Colonic mucosa (tissue), 4 donors: Measurements from ENCODE around the gene YBX2. TPM values are rescaled to one million over a fixed set of nuclear protein-coding genes. Genes with fewer than 3 reads are reported as not detected.
"Not testable (repeated sequence)": the region's sequence is repeated elsewhere in the genome, so short reads cannot be mapped to it uniquely, and the experiment has no call there.

Experiments
- DNase-seq: peaks from one replicate; pipeline ENCODE4 v3.0.0-alpha.2; 2020
- H3K27ac ChIP-seq: fragments of 200-600 bp; one replicate; pipeline ENCODE4 v1.8.0; 2021
- H3K27me3 ChIP-seq: fragments of 200-600 bp; one replicate; pipeline ENCODE4 v1.8.0; 2021
- H3K36me3 ChIP-seq: fragments of 200-600 bp; one replicate; pipeline ENCODE4 v1.8.0; 2021
- H3K4me1 ChIP-seq: fragments of 200-600 bp; one replicate; pipeline ENCODE4 v1.8.0; 2021; ENCODE audit warnings: mild to moderate bottlenecking
- H3K4me3 ChIP-seq: fragments of 200-600 bp; one replicate; pipeline ENCODE4 v1.8.0; 2021
- H3K9ac ChIP-seq, 2 donors: one replicate each; pipeline ENCODE4 v1.7.0; 2013; ENCODE audit warnings: control low read depth in 2 of 2, low read depth in 2 of 2, low read length in 2 of 2
- H3K9me3 ChIP-seq: fragments of 200-600 bp; one replicate; pipeline ENCODE4 v1.8.0; 2021
- intact Hi-C: fragments of 100-400 bp; cut with DNase I; formaldehyde crosslinking; loops from one replicate; pipeline ENCODE4 v1.14.1; 2022
- total RNA-seq, 2 donors: library from RNA; stranded (reverse); fragmentation: NEBNext Ultra II Directional in 1 of 2; extraction: Animal tissue kit (Norgen Biotek cat#: 25700) in 1 of 2; gene quantifications; one replicate each; pipeline ENCODE4 v1.2.1, GENCODE V29; 2021
- TF ChIP-seq, protein P1 (sequence below): fragments of 200-600 bp; IDR thresholded peaks from one replicate; pipeline ENCODE4 v1.8.0; 2022; ENCODE audit warnings: antibody characterized with exemption, mild to moderate bottlenecking
- donor health status: healthy.
- donor health status: DM: no; HTN: no; CAD: no.
- donor health status: DM: no; HTN: no; CAD: no.

The YBX2 gene
- total RNA-seq, result 10 to 100 TPM; 22.1 to 40.4 TPM

DNA sequence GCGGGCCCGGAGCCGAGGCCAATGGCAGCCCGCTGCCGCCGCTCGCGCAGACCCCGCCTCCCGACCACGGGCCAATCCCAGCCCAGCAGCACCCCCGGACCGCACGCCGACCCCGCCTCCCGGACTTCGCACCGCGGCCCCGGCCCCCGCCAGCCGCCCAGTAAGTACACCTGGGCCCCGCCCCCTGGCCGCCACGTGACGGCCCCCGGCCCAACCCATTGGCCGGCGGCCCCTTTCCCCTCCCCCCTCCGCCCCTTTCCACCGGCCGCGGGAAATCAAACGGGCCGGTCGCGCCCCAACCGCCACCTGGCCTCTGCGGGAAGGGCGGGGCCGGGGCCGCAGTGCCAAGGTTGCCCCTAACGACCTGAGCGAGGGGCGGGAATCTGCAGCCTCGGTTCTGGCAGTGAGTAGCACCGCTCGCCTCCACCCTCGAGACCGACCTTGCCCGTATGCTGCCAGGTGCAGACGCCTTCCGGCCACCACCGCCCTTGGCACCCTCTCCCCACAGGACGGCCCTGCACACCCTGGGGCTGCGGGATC, at the start of gene YBX2:
Gene YBX2 (minus strand): TSS at position 26 of the 540 bp plus-strand sequence. CDS start 139 bp downstream, outside the sequence.
- H3K36me3 ChIP-seq, result no peaks in the 10 kb centered on the region
- H3K27me3 ChIP-seq, result peaks cover 4% of the 10 kb centered on the region
- peak within 1 kb of the TSS; percentile 80 for H3K27ac ChIP-seq
- H3K4me1 ChIP-seq, result peaks cover 16% of the 10 kb centered on the region
- intact Hi-C loops, result loop anchor here (5.0 kb wide), 1 partner anchor 32 kb away; the partner anchor contains the start of gene CLDN7
- no peaks in the 10 kb centered on the region for H3K9me3 ChIP-seq
- TF ChIP-seq, protein P1, sequence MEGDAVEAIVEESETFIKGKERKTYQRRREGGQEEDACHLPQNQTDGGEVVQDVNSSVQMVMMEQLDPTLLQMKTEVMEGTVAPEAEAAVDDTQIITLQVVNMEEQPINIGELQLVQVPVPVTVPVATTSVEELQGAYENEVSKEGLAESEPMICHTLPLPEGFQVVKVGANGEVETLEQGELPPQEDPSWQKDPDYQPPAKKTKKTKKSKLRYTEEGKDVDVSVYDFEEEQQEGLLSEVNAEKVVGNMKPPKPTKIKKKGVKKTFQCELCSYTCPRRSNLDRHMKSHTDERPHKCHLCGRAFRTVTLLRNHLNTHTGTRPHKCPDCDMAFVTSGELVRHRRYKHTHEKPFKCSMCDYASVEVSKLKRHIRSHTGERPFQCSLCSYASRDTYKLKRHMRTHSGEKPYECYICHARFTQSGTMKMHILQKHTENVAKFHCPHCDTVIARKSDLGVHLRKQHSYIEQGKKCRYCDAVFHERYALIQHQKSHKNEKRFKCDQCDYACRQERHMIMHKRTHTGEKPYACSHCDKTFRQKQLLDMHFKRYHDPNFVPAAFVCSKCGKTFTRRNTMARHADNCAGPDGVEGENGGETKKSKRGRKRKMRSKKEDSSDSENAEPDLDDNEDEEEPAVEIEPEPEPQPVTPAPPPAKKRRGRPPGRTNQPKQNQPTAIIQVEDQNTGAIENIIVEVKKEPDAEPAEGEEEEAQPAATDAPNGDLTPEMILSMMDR, result no peak
- peak within 1 kb of the TSS; percentile 50 to 74 for H3K9ac ChIP-seq
- DNase-seq, result peak; percentile 94
- peak within 1 kb of the TSS; percentile 26 for H3K4me3 ChIP-seq

GRCh38 chr17:7343250-7343649, 48.8 kb upstream of the YBX2 start:
- H3K4me1 ChIP-seq, result no peaks in the 10 kb centered on the region
- H3K36me3 ChIP-seq, result no peaks in the 10 kb centered on the region
- H3K27ac ChIP-seq, result no peak overlapping the region
- H3K9me3 ChIP-seq, result no peaks in the 10 kb centered on the region
- no peak for DNase-seq
- H3K9ac ChIP-seq, result no peak overlapping the region
- H3K27me3 ChIP-seq, result no peaks in the 10 kb centered on the region
- H3K4me3 ChIP-seq, result no peak overlapping the region
- TF ChIP-seq, protein P1, result no peak
- intact Hi-C loops, result no loop called here

- no peaks in the 10 kb centered on the region for H3K27me3 ChIP-seq
- H3K4me1 ChIP-seq, result no peaks in the 10 kb centered on the region
- no peak overlapping the region for H3K4me3 ChIP-seq
- H3K36me3 ChIP-seq, result no peaks in the 10 kb centered on the region
- intact Hi-C loops, result no loop called here
- TF ChIP-seq, protein P1, result no peak
- no peak overlapping the region for H3K9ac ChIP-seq
- H3K9me3 ChIP-seq, result no peaks in the 10 kb centered on the region
- H3K27ac ChIP-seq, result no peak overlapping the region
- no peak for DNase-seq
Measured at GRCh38 chr17:7341842-7342241, 47.4 kb upstream of the YBX2 start.

- no peak for DNase-seq
- Histone ChIP-seq H3K27ac (no peak overlapping the region), H3K9me3 (no peaks in the 10 kb centered on the region), H3K9ac (no peak overlapping the region), H3K27me3 (no peaks in the 10 kb centered on the region), H3K36me3 (no peaks in the 10 kb centered on the region), H3K4me3 (no peak overlapping the region), H3K4me1 (no peaks in the 10 kb centered on the region)
- intact Hi-C loops, result no loop called here
- TF ChIP-seq, protein P1, result no peak
Measured at GRCh38 chr17:7340179-7340578, 45.7 kb upstream of the YBX2 start.

GRCh38 chr17:7337600-7337999, 43.2 kb upstream of the YBX2 start:
- H3K9ac ChIP-seq, H3K36me3 ChIP-seq, H3K4me1 ChIP-seq, H3K27ac ChIP-seq, H3K27me3 ChIP-seq, intact Hi-C loops, H3K9me3 ChIP-seq, DNase-seq: not testable (repeated sequence)
- H3K4me3 ChIP-seq, result peak overlapping the region; percentile 27
